GM10266 (cell line): Measurements from ENCODE around the gene SNX20.

ENCODE experiments used
- DNase-seq: peaks from one replicate; pipeline ENCODE4 v3.0.0; 2012; ENCODE audit errors: extremely low spot score
- CTCF ChIP-seq: IDR thresholded peaks from 2 replicates; pipeline ENCODE4 v1.5.1; 2012; ENCODE audit warnings: mild to moderate bottlenecking, low read depth; ENCODE audit not compliant: control insufficient read depth, insufficient read depth; ENCODE audit errors: missing control alignments

The SNX20 gene

GRCh38 chr16:50711040-50711439, 29.9 kb upstream of the SNX20 start:
- no peak for DNase-seq
- no peak for TF ChIP-seq CTCF

GRCh38 chr16:50709980-50710379, 28.9 kb upstream of the SNX20 start:
- TF ChIP-seq CTCF: no peak
- no peak for DNase-seq

- TF ChIP-seq CTCF: no peak
- DNase-seq: no peak
Observed at GRCh38 chr16:50709061-50709684, 28.1 kb upstream of the SNX20 start.

- no peak for TF ChIP-seq CTCF
- no peak for DNase-seq
Observed at GRCh38 chr16:50708373-50709060, 27.4 kb upstream of the SNX20 start.

GRCh38 chr16:50706250-50706649, 25.1 kb upstream of the SNX20 start:
- TF ChIP-seq CTCF: no peak
- DNase-seq: no peak

- DNase-seq: no peak
- TF ChIP-seq CTCF: no peak
Observed at GRCh38 chr16:50705436-50706110, 24.5 kb upstream of the SNX20 start.

- DNase-seq: no peak
- no peak for TF ChIP-seq CTCF
Observed at GRCh38 chr16:50704245-50704644, 23.1 kb upstream of the SNX20 start.
